Islet of Langerhans (tissue), 1 donor: ENCODE data around the gene KIAA1217.

Experiments
- FAIRE-seq: peaks from one replicate; lab custom pipeline; 2011; peaks lifted over from hg19 to GRCh38; lab: Jason Lieb, UNC

The KIAA1217 gene

GRCh38 chr10:24561453-24561852 lies 352.5 kb downstream of the KIAA1217 start:
- no peak for FAIRE-seq

DNA sequence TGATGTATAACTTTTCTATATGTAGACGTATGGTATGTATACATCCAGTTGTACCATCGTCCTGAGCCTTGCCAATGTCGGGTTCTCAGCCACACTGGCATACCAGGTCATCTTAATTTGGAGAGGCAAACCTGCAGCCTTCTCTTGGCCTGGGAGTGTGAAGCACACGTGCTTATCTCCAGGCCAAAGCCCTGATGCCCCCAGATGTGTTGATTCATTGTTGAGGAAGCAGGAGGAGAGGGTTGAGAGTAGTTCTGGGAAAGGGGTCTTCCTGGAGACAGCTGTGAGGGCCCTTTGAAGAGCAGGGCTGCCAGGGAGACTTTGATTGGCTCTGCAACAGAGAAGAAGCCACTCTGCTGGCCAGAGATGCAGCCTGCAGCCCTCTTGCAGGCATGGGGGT lies 359.1 kb downstream of the KIAA1217 start:
- no peak for FAIRE-seq

GRCh38 chr10:24569330-24569796 lies 360.4 kb downstream of the KIAA1217 start:
- no peak for FAIRE-seq

DNA sequence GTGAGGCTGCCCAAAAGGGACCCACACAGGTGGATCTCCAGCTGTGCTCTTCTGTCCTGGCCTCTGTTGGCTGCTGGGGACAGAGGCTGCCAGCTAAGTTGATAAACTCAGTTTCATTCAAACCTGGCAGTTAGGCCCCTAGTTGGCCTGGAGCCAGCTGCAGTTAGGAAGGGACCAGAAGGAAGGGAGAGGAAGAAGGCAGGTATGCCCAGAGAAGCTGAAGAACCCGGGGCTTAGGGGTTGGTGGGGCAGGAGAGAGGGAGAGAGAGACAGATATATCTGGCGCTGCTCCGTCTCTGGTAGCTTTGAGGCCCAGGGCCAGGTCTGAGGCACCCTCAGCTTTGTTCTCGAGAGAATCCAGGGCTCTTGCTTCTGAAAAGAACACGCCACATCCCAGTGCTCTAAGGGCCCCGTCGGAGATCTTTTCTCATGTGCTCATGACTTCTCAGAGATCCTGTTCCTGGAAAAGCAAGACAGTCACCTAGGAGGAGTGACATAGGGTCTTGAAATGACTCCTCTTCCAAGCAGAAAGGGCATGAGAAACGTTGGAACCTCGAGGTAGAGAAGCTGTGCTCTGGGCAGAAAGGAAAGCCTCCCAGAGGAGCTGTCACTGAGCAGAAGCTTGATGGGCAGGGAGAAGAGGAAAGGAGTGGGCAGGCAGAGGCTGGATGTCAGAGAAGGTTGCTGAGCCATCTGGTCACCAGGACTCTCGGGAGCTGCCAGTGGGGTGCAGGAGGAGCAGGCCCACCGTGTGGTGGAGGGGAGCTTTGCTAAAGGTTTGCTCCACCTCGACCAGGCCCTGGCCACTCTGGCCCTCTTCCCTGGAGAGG lies 361.1 kb downstream of the KIAA1217 start:
- no peak for FAIRE-seq

DNA sequence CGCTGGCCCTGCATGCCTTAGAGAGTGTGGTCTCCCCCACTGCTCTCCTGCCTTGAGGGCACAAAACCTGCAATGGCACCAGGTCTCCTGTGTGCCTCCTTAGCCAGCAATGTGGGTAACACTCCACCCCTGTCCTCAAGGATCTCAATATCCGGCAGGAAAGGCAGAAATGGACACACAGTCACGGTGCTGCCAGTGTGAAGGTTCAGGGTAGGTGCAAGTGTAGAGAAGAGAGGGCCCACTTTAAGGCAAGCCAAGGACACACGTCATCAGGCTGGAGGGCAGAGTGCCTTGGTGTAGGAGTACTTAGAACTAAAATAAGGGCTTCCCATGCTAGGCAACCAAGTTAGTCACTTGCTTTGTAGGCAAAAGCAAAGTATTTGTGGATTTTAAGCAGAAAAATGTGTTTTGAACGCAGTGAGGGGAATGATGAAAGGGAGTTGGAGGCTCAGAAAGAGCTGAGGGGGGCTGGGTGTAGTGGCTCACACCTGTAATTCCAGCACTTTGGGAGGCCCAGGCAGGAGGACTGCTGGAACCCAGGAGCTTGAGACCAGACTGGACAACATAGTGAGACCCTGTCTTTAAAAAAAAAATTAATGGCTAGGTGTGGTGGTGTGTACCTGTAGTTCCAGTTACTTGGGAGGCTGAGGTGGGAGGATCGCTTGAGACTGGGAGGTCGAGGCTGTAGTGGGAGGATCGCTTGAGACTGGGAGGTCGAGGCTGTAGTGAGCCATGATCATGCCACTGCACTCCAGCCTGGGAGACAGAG lies 361.9 kb downstream of the KIAA1217 start:
- FAIRE-seq: no peak

DNA sequence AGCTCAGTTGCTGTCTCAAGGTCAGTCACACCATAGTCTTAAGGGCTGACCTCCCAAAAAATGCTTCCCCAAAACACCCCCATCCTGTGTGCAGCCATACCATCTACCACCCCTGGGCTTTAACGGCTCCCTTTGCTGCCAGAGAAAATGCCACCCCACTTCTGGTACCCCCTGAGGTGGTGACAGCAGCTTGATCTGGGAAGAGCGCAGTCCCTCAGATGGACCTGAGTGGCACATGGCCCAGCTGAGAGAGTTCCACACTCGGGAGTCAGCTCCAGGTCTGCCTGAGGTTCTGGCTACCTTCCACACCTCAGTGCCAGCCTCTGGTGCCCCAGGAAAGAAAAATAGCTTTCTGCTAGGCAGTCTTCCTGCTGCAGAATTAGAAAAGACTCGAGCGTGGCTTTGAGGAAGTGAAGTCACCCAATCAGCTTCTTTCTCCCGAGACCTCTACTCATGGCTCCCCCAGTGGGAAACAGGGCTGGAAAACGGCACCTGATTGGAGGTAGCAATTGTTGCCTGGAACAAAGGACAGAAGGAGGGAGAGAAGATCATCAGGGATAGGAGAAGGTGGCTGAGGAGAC lies 363.0 kb downstream of the KIAA1217 start:
- FAIRE-seq: no peak

GRCh38 chr10:24574161-24574560 lies 365.2 kb downstream of the KIAA1217 start:
- no peak for FAIRE-seq

GRCh38 chr10:24574578-24575155 lies 365.7 kb downstream of the KIAA1217 start:
- no peak for FAIRE-seq

DNA sequence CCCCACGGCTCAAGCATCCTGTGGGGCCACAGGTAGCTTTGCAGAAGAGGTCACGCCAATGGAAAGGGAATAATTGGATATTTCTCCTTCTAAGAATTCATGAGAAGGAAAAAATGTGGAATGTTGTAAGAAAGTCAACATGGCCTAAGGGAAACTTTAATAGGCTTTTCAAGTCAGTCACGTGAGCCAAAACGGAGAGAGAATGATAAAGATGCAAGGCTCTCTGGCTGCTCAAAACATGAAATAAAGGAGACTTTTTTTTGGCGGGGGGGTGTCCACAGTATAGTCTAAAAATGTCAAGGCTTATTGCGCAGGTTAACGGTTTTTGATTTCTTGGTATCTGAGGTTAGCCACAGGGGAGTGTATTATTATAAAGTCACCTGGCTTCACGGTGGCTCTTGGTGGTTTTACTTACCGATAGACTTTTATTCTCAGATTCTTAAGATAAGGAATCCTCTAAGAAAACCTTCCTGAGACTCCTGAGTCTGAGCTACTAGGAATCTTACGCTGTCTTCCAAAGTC lies 366.6 kb downstream of the KIAA1217 start:
- no peak for FAIRE-seq

- FAIRE-seq: no peak
These were observed 370.5 kb downstream of the KIAA1217 start for GRCh38 chr10:24579448-24579847.

GRCh38 chr10:24579906-24580305 lies 371.0 kb downstream of the KIAA1217 start:
- FAIRE-seq: no peak

DNA sequence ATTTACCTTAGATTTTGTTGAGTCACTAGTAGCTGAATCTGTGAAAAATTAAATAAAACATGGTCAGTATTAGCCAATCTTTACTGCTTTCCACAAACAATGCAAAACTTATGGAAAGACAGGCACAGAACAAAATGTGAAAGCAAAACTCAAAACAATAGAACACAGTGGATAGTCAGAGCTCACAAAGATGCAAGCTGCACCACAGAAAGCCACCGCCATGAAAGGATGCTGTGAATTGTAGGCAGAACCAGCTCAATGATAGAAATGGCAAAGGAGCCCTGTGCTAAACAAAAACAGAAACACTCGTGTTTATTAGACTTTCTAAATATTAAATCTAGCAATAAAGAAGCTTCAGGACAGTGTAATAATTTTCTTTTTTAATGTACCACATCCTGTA lies 380.3 kb downstream of the KIAA1217 start:
- FAIRE-seq: no peak

GRCh38 chr10:24590697-24591457 lies 381.9 kb downstream of the KIAA1217 start:
- FAIRE-seq: no peak

DNA sequence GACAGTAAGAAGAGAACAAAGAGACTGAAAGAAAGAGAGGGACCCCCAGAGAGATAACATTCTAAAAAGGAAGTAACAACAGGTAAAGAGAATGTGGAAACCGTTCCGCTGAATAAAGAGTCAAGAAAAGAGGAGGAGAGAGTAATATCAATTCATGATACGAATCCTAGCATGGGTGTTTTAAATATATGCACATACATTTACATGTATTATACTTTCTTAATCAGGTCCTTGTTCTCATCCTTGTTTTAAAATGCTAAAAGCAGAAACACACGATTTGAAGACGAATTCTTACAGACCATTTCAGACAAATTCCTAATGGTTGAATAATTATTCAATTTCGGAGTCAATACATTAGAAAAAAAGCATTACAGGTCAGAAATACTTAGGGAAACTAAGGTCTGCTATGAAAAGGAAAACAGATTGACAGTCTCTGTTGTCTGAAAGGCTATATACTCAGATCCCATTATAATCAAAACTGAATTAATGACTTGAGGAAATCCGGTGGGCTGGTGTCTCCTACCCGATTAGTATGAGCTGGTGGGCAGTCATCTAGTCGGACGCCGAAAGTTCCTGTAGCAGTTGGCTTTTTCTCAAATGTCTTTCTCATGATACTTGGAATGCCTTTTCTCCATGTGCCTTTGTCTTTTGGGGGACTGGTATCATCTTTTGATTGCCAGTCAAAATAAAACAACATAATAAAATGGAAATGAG lies 387.4 kb downstream of the KIAA1217 start:
- FAIRE-seq: no peak

DNA sequence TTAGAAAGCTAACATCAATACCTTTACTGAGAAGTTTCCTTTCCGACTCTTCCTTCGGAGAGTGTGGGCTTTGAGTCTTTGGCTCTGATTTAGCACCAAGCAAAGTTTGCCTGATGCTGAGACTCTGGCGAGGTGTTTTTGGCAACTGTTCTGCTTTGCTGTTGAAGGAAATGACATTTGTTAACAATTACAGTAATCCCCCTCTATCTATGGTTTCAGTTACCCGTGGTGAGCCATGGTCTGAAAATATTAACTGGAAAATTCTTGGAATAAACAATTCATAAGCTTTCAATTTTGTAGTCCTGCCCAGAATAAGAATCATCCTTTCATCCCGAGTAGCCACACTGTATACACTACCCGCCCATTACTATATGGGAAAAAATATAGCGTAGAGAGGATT lies 388.5 kb downstream of the KIAA1217 start:
- FAIRE-seq: no peak
